ENCODE results near the gene TSN.
"Not testable (repeated sequence)": the region's sequence is repeated elsewhere in the genome, so short reads cannot be mapped to it uniquely, and the experiment has no call there.

TSN gene

DNA sequence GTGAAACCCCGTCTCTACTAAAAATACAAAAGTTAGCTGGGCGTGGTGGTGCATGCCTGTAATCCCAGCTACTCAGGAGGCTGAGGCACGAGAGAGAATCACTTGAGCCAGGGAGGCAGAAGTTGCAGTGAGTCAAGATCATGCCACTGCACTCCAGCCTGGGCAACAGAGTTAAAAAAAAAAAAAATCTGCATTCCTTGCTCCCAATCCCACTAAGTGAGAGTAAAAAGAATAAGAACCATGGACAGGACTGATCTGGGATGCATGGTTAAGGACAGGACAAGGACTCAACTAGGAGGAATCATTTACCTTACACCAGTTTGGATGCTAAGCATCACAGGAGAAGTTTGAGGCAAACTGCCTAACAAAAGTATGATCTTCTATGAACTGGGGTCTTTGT lies 44.0 kb upstream of the TSN start:
- H3K4me3 ChIP-seq (ENCODE audit: control insufficient read depth in 1 of 7, extremely low read depth in 1 of 7, insufficient read depth in 4 of 7, low read depth in 2 of 7, low read length in 6 of 7); H3K27ac ChIP-seq (ENCODE audit: insufficient read depth in 1 of 2, low read depth in 1 of 2, low read length in 2 of 2, poor library complexity in 1 of 2, severe bottlenecking in 2 of 2); POLR2A ChIA-PET; DNase-seq; H3K27me3 ChIP-seq (replicated peaks in 2 of 5; ENCODE audit: control insufficient read depth in 4 of 5, insufficient read depth in 5 of 5, low read length in 4 of 5); H3K36me3 ChIP-seq (ENCODE audit: control insufficient read depth in 4 of 4, insufficient read depth in 4 of 4, low read length in 3 of 4); H3K9me3 ChIP-seq (ENCODE audit: control extremely low read depth in 1 of 5, control insufficient read depth in 4 of 5, insufficient read depth in 2 of 5, low read depth in 1 of 5, low read length in 4 of 5); H3K4me1 ChIP-seq (ENCODE audit: control extremely low read depth in 1 of 4, control insufficient read depth in 4 of 4, insufficient read depth in 4 of 4, low read length in 3 of 4): not testable (repeated sequence)
- WGBS (ENCODE audit: insufficient coverage), result 95% methylated on average over 2 of the region's 3 CpGs
- CTCF ChIA-PET, result interaction anchor here (0.8 to 2.6 kb wide), 2 partner anchors 11 to 115 kb away, joined by 3 to 8 read pairs; no protein-coding TSS in a partner anchor

- H3K9me3 ChIP-seq (ENCODE audit: control extremely low read depth in 1 of 5, control insufficient read depth in 4 of 5, insufficient read depth in 2 of 5, low read depth in 1 of 5, low read length in 4 of 5), result no peaks in the 10 kb centered on the region
- H3K27me3 ChIP-seq (replicated peaks in 2 of 5; ENCODE audit: control insufficient read depth in 4 of 5, insufficient read depth in 5 of 5, low read length in 4 of 5), result no peaks in the 10 kb centered on the region
- H3K36me3 ChIP-seq (ENCODE audit: control insufficient read depth in 4 of 4, insufficient read depth in 4 of 4, low read length in 3 of 4), result no peaks in the 10 kb centered on the region
- CTCF ChIA-PET, result interaction anchor here (1.5 to 1.8 kb wide), 3 partner anchors 9 to 314 kb away, joined by 4 to 5 read pairs (median 5); no protein-coding TSS in a partner anchor
- no peak for DNase-seq
- no peaks in the 10 kb centered on the region for H3K4me1 ChIP-seq (ENCODE audit: control extremely low read depth in 1 of 4, control insufficient read depth in 4 of 4, insufficient read depth in 4 of 4, low read length in 3 of 4)
- WGBS (ENCODE audit: insufficient coverage), result no CpG with 5 or more reads among the region's 1 CpG
- H3K4me3 ChIP-seq (ENCODE audit: control insufficient read depth in 1 of 7, extremely low read depth in 1 of 7, insufficient read depth in 4 of 7, low read depth in 2 of 7, low read length in 6 of 7), result no peak overlapping the region
- no peak overlapping the region for H3K27ac ChIP-seq (ENCODE audit: insufficient read depth in 1 of 2, low read depth in 1 of 2, low read length in 2 of 2, poor library complexity in 1 of 2, severe bottlenecking in 2 of 2)
- POLR2A ChIA-PET, result no interaction called here
Observed at GRCh38 chr2:121716126-121716525, 39.3 kb upstream of the TSN start.

DNA sequence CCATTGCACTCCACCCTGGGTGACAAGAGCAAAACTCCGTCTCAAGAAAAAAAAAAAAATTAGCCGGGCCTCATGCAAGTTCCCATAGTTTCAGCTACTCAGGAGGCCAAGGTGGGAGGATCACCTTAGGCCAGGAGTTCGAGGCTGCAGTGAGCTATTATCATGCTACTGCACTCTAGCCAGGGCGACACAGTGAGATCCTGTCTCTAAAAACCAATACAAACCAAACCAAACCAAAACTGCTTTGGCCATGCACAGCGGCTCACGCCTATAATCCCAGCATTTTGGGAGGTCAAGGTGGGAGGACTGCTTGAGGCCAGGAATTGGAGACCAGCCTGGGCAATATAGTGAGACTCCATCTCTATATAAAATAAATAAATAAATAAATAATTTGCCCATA lies 37.9 kb upstream of the TSN start:
- Histone ChIP-seq H3K9me3 (ENCODE audit: control extremely low read depth in 1 of 5, control insufficient read depth in 4 of 5, insufficient read depth in 2 of 5, low read depth in 1 of 5, low read length in 4 of 5) (no peaks in the 10 kb centered on the region), H3K4me1 (ENCODE audit: control extremely low read depth in 1 of 4, control insufficient read depth in 4 of 4, insufficient read depth in 4 of 4, low read length in 3 of 4) (no peaks in the 10 kb centered on the region), H3K27ac (ENCODE audit: insufficient read depth in 1 of 2, low read depth in 1 of 2, low read length in 2 of 2, poor library complexity in 1 of 2, severe bottlenecking in 2 of 2) (no peak overlapping the region), H3K27me3 (replicated peaks in 2 of 5; ENCODE audit: control insufficient read depth in 4 of 5, insufficient read depth in 5 of 5, low read length in 4 of 5) (no peaks in the 10 kb centered on the region), H3K4me3 (ENCODE audit: control insufficient read depth in 1 of 7, extremely low read depth in 1 of 7, insufficient read depth in 4 of 7, low read depth in 2 of 7, low read length in 6 of 7) (no peak overlapping the region), H3K36me3 (ENCODE audit: control insufficient read depth in 4 of 4, insufficient read depth in 4 of 4, low read length in 3 of 4) (no peaks in the 10 kb centered on the region)
- WGBS (ENCODE audit: insufficient coverage), result 100% methylated on average over 2 of the region's 6 CpGs
- CTCF ChIA-PET, result interaction anchor here (0.6 to 2.0 kb wide), 8 partner anchors 11 to 588 kb away, joined by 3 to 5 read pairs (median 4); no protein-coding TSS in a partner anchor
- POLR2A ChIA-PET, result interaction anchor here (0.6 to 2.4 kb wide), 2 partner anchors 18 to 121 kb away, joined by 8 to 9 read pairs; no protein-coding TSS in a partner anchor
- no peak for DNase-seq

- Histone ChIP-seq H3K36me3 (ENCODE audit: control insufficient read depth in 4 of 4, insufficient read depth in 4 of 4, low read length in 3 of 4) (peaks cover 0 to 13% (median 3%) of the 10 kb centered on the region in 4 experiments), H3K27ac (ENCODE audit: insufficient read depth in 1 of 2, low read depth in 1 of 2, low read length in 2 of 2, poor library complexity in 1 of 2, severe bottlenecking in 2 of 2) (no peak overlapping the region), H3K9me3 (ENCODE audit: control extremely low read depth in 1 of 5, control insufficient read depth in 4 of 5, insufficient read depth in 2 of 5, low read depth in 1 of 5, low read length in 4 of 5) (no peaks in the 10 kb centered on the region), H3K4me3 (ENCODE audit: control insufficient read depth in 1 of 7, extremely low read depth in 1 of 7, insufficient read depth in 4 of 7, low read depth in 2 of 7, low read length in 6 of 7) (no peak overlapping the region), H3K27me3 (replicated peaks in 2 of 5; ENCODE audit: control insufficient read depth in 4 of 5, insufficient read depth in 5 of 5, low read length in 4 of 5) (no peaks in the 10 kb centered on the region), H3K4me1 (ENCODE audit: control extremely low read depth in 1 of 4, control insufficient read depth in 4 of 4, insufficient read depth in 4 of 4, low read length in 3 of 4) (no peaks in the 10 kb centered on the region)
- 95% methylated on average over 3 of the region's 8 CpGs for WGBS (ENCODE audit: insufficient coverage)
- ChIA-PET POLR2A (no interaction called here), CTCF (interaction anchor here (1.3 kb wide), 1 partner anchor 8 kb away, joined by 3 read pairs; no protein-coding TSS in a partner anchor)
- no peak for DNase-seq
Observed at GRCh38 chr2:121721926-121722325, 33.5 kb upstream of the TSN start.

DNA sequence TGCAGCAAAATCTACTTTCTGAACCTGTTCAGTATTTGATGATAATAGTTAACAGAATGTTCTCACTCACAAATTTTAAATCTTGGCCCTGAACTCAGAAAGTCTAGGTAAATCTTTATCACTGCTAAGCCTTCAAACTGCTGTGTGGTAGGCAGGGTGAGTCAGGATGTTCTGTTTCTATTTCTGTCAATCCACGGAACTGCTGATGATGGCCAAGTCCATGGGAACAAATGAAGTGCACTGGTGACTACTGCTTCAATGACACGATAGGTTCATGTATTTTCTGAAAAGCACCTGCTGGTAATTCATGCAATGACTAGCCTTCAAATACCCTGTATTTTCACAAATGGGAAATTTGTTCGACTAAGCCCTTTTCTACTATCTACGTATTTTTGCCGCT lies 33.0 kb upstream of the TSN start:
- Histone ChIP-seq H3K27me3 (replicated peaks in 2 of 5; ENCODE audit: control insufficient read depth in 4 of 5, insufficient read depth in 5 of 5, low read length in 4 of 5) (no peaks in the 10 kb centered on the region), H3K9me3 (ENCODE audit: control extremely low read depth in 1 of 5, control insufficient read depth in 4 of 5, insufficient read depth in 2 of 5, low read depth in 1 of 5, low read length in 4 of 5) (no peaks in the 10 kb centered on the region), H3K36me3 (ENCODE audit: control insufficient read depth in 4 of 4, insufficient read depth in 4 of 4, low read length in 3 of 4) (peaks cover 0 to 18% (median 8%) of the 10 kb centered on the region in 4 experiments), H3K4me3 (ENCODE audit: control insufficient read depth in 1 of 7, extremely low read depth in 1 of 7, insufficient read depth in 4 of 7, low read depth in 2 of 7, low read length in 6 of 7) (no peak overlapping the region), H3K4me1 (ENCODE audit: control extremely low read depth in 1 of 4, control insufficient read depth in 4 of 4, insufficient read depth in 4 of 4, low read length in 3 of 4) (no peaks in the 10 kb centered on the region), H3K27ac (ENCODE audit: insufficient read depth in 1 of 2, low read depth in 1 of 2, low read length in 2 of 2, poor library complexity in 1 of 2, severe bottlenecking in 2 of 2) (no peak overlapping the region)
- POLR2A ChIA-PET, result no interaction called here
- no peak for DNase-seq
- CTCF ChIA-PET, result interaction anchor here (1.3 kb wide), 1 partner anchor 9 kb away, joined by 3 read pairs; no protein-coding TSS in a partner anchor
- 93% methylated on average over 5 of the region's 5 CpGs for WGBS (ENCODE audit: insufficient coverage)

DNA sequence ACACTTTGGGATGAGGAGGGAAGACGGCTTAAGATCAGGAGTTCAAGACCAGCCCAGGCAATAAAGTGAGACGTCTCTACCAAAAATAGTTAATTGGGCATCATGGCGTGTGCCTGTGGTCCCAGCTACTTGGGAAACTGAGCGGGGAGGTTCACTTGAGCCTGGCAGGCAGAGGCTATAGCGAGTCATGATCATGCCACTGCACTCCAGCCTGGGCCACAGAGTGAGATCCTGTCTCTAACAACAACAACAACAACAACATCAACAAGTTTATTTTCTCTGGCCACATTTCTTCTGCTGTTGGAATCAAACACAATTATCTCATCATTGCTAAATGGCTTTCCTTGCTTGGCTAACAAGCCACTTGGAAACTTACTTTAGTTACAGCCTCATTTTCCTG lies 32.1 kb upstream of the TSN start:
- no peak overlapping the region for H3K4me3 ChIP-seq (ENCODE audit: control insufficient read depth in 1 of 7, extremely low read depth in 1 of 7, insufficient read depth in 4 of 7, low read depth in 2 of 7, low read length in 6 of 7)
- H3K36me3 ChIP-seq (ENCODE audit: control insufficient read depth in 4 of 4, insufficient read depth in 4 of 4, low read length in 3 of 4), result peaks cover 0 to 24% (median 13%) of the 10 kb centered on the region in 4 experiments
- no peaks in the 10 kb centered on the region for H3K9me3 ChIP-seq (ENCODE audit: control extremely low read depth in 1 of 5, control insufficient read depth in 4 of 5, insufficient read depth in 2 of 5, low read depth in 1 of 5, low read length in 4 of 5)
- no peaks in the 10 kb centered on the region for H3K4me1 ChIP-seq (ENCODE audit: control extremely low read depth in 1 of 4, control insufficient read depth in 4 of 4, insufficient read depth in 4 of 4, low read length in 3 of 4)
- H3K27me3 ChIP-seq (replicated peaks in 2 of 5; ENCODE audit: control insufficient read depth in 4 of 5, insufficient read depth in 5 of 5, low read length in 4 of 5), result no peaks in the 10 kb centered on the region
- 97% methylated on average over 5 of the region's 5 CpGs for WGBS (ENCODE audit: insufficient coverage)
- no peak for DNase-seq
- ChIA-PET POLR2A (no interaction called here), CTCF (no interaction called here)
- H3K27ac ChIP-seq (ENCODE audit: insufficient read depth in 1 of 2, low read depth in 1 of 2, low read length in 2 of 2, poor library complexity in 1 of 2, severe bottlenecking in 2 of 2), result no peak overlapping the region

DNA sequence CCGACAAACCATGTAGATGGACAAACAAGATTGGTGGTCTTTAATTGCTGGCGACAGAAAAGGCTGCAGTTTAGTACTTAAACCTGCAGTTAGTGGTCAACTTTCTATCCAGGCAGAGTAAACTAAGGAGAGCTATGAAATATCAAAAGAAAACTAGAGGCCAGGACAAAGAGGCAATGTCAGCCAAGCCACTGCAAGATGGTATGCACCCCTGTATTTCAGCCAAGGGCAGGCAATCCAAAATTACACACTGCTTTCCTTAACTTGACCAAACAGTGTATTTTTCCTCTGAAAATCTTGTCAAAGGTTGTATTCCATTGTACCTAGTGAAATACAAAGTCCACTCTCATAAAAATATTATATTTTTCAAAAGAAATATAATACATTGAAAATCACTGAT lies 28.1 kb upstream of the TSN start:
- Histone ChIP-seq H3K36me3 (ENCODE audit: control insufficient read depth in 4 of 4, insufficient read depth in 4 of 4, low read length in 3 of 4) (peaks cover 11 to 58% (median 32%) of the 10 kb centered on the region in 4 experiments), H3K4me3 (ENCODE audit: control insufficient read depth in 1 of 7, extremely low read depth in 1 of 7, insufficient read depth in 4 of 7, low read depth in 2 of 7, low read length in 6 of 7) (no peak overlapping the region), H3K27ac (ENCODE audit: insufficient read depth in 1 of 2, low read depth in 1 of 2, low read length in 2 of 2, poor library complexity in 1 of 2, severe bottlenecking in 2 of 2) (no peak overlapping the region), H3K4me1 (ENCODE audit: control extremely low read depth in 1 of 4, control insufficient read depth in 4 of 4, insufficient read depth in 4 of 4, low read length in 3 of 4) (no peaks in the 10 kb centered on the region), H3K27me3 (replicated peaks in 2 of 5; ENCODE audit: control insufficient read depth in 4 of 5, insufficient read depth in 5 of 5, low read length in 4 of 5) (no peaks in the 10 kb centered on the region), H3K9me3 (ENCODE audit: control extremely low read depth in 1 of 5, control insufficient read depth in 4 of 5, insufficient read depth in 2 of 5, low read depth in 1 of 5, low read length in 4 of 5) (no peaks in the 10 kb centered on the region)
- POLR2A ChIA-PET, result no interaction called here
- no peak for DNase-seq
- CTCF ChIA-PET, result interaction anchor here (1.3 to 1.7 kb wide), 2 partner anchors 8 to 15 kb away, joined by 4 read pairs; no protein-coding TSS in a partner anchor
- WGBS (ENCODE audit: insufficient coverage), result no CpG with 5 or more reads among the region's 2 CpGs

Data from common myeloid progenitor, CD34-positive (primary cell).